Measurements from ENCODE around the gene SLCO3A1. TPM values are rescaled to one million over a fixed set of nuclear protein-coding genes. Genes with fewer than 3 reads are reported as not detected.

Gene SLCO3A1
- total and polyA plus RNA-seq, 2 of the 8 experiments (the other 6 are each of a cell fraction or from before 2014, with no cell fraction given): 15.1 to 20.4 TPM

GRCh38 chr15:91872356-91873137 is 19.0 kb downstream of the SLCO3A1 start:
- Histone ChIP-seq H2BK15ac (ENCODE audit: low read length) (no peak overlapping the region), H3K79me1 (ENCODE audit: low read depth, low read length) (no peaks in the 10 kb centered on the region), H4K91ac (replicated peaks; ENCODE audit: insufficient read length, low read length) (no peak overlapping the region), H3K9me3 (ENCODE audit: insufficient read depth in 2 of 2, low read depth in 1 of 2, low read length in 1 of 2) (no peaks in the 10 kb centered on the region), H3K4me1 (replicated peaks in 1 of 4; ENCODE audit: control insufficient read depth in 3 of 4, insufficient read depth in 4 of 4, low read length in 3 of 4) (peaks cover 2 to 3% (median 2%) of the 10 kb centered on the region in 4 experiments; a peak in 6 of 7 replicates), H3K23ac (ENCODE audit: insufficient read length) (no peak overlapping the region), H3K27ac (ENCODE audit: low read depth, low read length) (no peak overlapping the region), H4K5ac (ENCODE audit: insufficient read length, low read depth, low read length) (no peak overlapping the region), H3K56ac (replicated peaks; ENCODE audit: insufficient read length, low read depth, low read length) (no peak overlapping the region), H3K4ac (replicated peaks; ENCODE audit: insufficient read length, low read depth, low read length) (no peak overlapping the region), H3K4me2 (ENCODE audit: insufficient read depth in 1 of 2, low read depth in 2 of 2, low read length in 2 of 2) (no peak overlapping the region), H2BK12ac (ENCODE audit: low read depth, low read length) (no peak overlapping the region), H2BK120ac (replicated peaks; ENCODE audit: low read depth, low read length) (no peak overlapping the region), H2BK20ac (ENCODE audit: low read length) (no peak overlapping the region), H3K27me3 (replicated peaks in 1 of 4; ENCODE audit: control insufficient read depth in 3 of 4, extremely low read depth in 1 of 4, insufficient read depth in 3 of 4, low read length in 3 of 4) (no peaks in the 10 kb centered on the region), H2AK5ac (ENCODE audit: low read depth, low read length) (no peak overlapping the region), H2BK5ac (ENCODE audit: low read depth, low read length) (no peak overlapping the region), H3K9ac (replicated peaks in 1 of 4; ENCODE audit: extremely low read depth in 1 of 4, low read depth in 3 of 4, low read length in 3 of 4) (no peak overlapping the region), H3K14ac (ENCODE audit: insufficient read length) (no peak overlapping the region), H4K8ac (ENCODE audit: extremely low read depth, insufficient read depth, low read length) (no peak overlapping the region), H3K79me2 (ENCODE audit: control insufficient read depth in 1 of 2, insufficient read depth in 2 of 2, low read length in 2 of 2) (no peaks in the 10 kb centered on the region; a peak in 2 of 4 replicates), H3K23me2 (ENCODE audit: low read depth, low read length) (no peaks in the 10 kb centered on the region; the same call in 1 of the 2 replicates), H2AFZ (ENCODE audit: low read length) (no peak overlapping the region), H3K36me3 (ENCODE audit: control insufficient read depth in 2 of 4, insufficient read depth in 4 of 4, low read length in 3 of 4) (no peaks in the 10 kb centered on the region), H3K4me3 (ENCODE audit: extremely low read depth in 1 of 4, insufficient read depth in 2 of 4, low read depth in 3 of 4, low read length in 4 of 4) (no peak overlapping the region), H4K20me1 (replicated peaks in 1 of 2; ENCODE audit: control insufficient read depth in 1 of 2, insufficient read depth in 2 of 2, low read length in 2 of 2) (peaks cover 0 to 4% of the 10 kb centered on the region in 2 experiments), H3K18ac (ENCODE audit: extremely low read depth, low read length) (no peak overlapping the region)
- DNase-seq (ENCODE audit: low read depth in 1 of 2, low spot score in 2 of 2): no peak
- no peak for FAIRE-seq
- 89% methylated on average over 12 of the region's 15 CpGs; no CpG with 5 or more reads in 1 of the 2 experiments for WGBS, 2 experiments (ENCODE audit: extremely low coverage in 1 of 2, insufficient coverage in 1 of 2, insufficient read length in 1 of 2, insufficient replicate concordance in 2 of 2, low coverage in 1 of 2, low lambda C conversion rate in 2 of 2, missing lambda C conversion rate in 1 of 2)
- CTCF ChIA-PET (ENCODE audit: partially characterized antibody): interaction anchor here (0.8 to 1.7 kb wide), 3 partner anchors 18 to 570 kb away, joined by 3 to 4 read pairs (median 4); partner anchors contain the start of gene SLCO3A1
- POLR2A ChIA-PET (ENCODE audit: partially characterized antibody): interaction anchor here (0.8 kb wide), 1 partner anchor 10 kb away, joined by 3 read pairs; no protein-coding TSS in a partner anchor
- TF ChIP-seq HDAC2 (IDR thresholded peaks at IDR 0.05; ENCODE audit: borderline replicate concordance in 1 of 2, low read depth in 2 of 2, low read length in 2 of 2) (no peak), KDM1A (IDR thresholded peaks at IDR 0.05; ENCODE audit: borderline replicate concordance, low read length) (no peak), RNF2 (IDR thresholded peaks at IDR 0.05; ENCODE audit: borderline replicate concordance, low read depth, low read length, missing control alignments, poor library complexity, severe bottlenecking) (no peak), NANOG (IDR thresholded peaks at IDR 0.05; ENCODE audit: insufficient read depth, low read depth, low read length, poor library complexity, severe bottlenecking) (no peak), POLR2AphosphoS5 (IDR thresholded peaks at IDR 0.05; ENCODE audit: low read depth, low read length) (no peak), SUZ12 (IDR thresholded peaks at IDR 0.05; ENCODE audit: low read length) (no peak), RXRA (IDR thresholded peaks at IDR 0.05; ENCODE audit: insufficient read depth, low read depth, low read length) (no peak), RAD21 (IDR thresholded peaks at IDR 0.05 in 1 of 2, conservative IDR thresholded peaks at IDR 0.05 in 1 of 2; ENCODE audit: low read depth in 2 of 2, low read length in 2 of 2) (no peak), EGR1 (IDR thresholded peaks at IDR 0.05; ENCODE audit: borderline replicate concordance, low read depth, low read length) (no peak), POU5F1 (IDR thresholded peaks at IDR 0.05; ENCODE audit: low read depth, low read length) (no peak)
